Lower leg skin (tissue), 3 donors: ENCODE data around the gene PPP1R10.

Source experiments
- POLR2A ChIP-seq, 2 donors: fragments of 450-650 bp; IDR thresholded peaks; one replicate each; pipeline ENCODE4 v1.6.1; 2016 to 2017; ENCODE audit warnings: antibody characterized with exemption in 2 of 2, mild to moderate bottlenecking in 1 of 2, moderate library complexity in 1 of 2
- TF ChIP-seq, protein P1 (sequence below), 3 donors: fragments of 450-650 bp; IDR thresholded peaks; one replicate each; pipeline ENCODE4 v1.5.1; 2016; ENCODE audit warnings: antibody characterized with exemption in 3 of 3, mild to moderate bottlenecking in 3 of 3, moderate library complexity in 2 of 3

GRCh38 chr6:30583921-30584320, 33.1 kb downstream of the PPP1R10 start:
- TF ChIP-seq, protein P1, sequence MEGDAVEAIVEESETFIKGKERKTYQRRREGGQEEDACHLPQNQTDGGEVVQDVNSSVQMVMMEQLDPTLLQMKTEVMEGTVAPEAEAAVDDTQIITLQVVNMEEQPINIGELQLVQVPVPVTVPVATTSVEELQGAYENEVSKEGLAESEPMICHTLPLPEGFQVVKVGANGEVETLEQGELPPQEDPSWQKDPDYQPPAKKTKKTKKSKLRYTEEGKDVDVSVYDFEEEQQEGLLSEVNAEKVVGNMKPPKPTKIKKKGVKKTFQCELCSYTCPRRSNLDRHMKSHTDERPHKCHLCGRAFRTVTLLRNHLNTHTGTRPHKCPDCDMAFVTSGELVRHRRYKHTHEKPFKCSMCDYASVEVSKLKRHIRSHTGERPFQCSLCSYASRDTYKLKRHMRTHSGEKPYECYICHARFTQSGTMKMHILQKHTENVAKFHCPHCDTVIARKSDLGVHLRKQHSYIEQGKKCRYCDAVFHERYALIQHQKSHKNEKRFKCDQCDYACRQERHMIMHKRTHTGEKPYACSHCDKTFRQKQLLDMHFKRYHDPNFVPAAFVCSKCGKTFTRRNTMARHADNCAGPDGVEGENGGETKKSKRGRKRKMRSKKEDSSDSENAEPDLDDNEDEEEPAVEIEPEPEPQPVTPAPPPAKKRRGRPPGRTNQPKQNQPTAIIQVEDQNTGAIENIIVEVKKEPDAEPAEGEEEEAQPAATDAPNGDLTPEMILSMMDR (IDR thresholded peaks at IDR 0.05), result no peak
- no peak for TF ChIP-seq POLR2A (IDR thresholded peaks at IDR 0.05)
